Epidermal melanocyte (primary cell): ENCODE measurements around the gene ANKRD49.
"Not testable (repeated sequence)": the region's sequence is repeated elsewhere in the genome, so short reads cannot be mapped to it uniquely, and the experiment has no call there.

Source experiments
- DNase-seq: peaks from one replicate; pipeline ENCODE4 v3.0.0; 2011; ENCODE audit warnings: low spot score; ENCODE audit not compliant: insufficient read length

ANKRD49 gene

DNA sequence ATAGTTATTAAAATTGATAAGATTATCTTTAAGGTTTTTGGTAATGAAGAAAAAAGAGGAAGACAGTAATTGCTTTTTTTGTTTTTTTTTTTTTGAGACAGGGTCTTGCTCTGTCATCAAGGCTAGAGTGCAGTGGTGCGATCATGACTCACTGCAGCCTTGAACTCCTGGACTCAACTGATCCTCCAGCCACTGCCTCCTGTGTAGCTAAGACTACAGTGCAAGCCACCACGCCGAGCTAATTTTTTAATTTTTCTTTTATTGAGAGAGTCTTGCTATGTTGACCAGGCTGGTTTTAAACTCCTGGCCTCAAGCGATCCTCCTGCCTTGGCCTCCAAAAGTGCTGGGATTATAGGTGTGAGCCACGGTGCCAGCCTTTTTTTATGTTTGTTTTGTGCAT is 12.7 kb downstream of the ANKRD49 start:
- DNase-seq = not testable (repeated sequence)

DNA sequence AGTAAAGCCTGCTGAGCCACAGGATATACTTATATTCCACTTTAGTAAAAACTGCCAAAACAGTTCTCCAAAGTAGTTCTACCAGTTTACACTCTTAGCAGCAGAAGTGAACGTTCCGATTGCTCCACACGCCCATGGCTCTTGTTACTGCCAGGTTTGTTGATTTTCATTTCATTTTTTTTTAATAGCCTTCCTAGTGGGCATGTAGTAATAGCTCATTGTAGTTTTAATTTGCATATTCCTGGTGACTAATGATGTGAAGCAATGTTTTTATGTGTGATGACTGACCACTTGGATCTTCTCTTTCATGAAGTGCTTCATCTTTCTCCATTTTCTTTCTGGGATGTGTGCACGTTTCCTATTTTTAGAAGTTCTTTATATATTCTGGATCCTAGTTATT is 13.7 kb downstream of the ANKRD49 start:
- no peak for DNase-seq

DNA sequence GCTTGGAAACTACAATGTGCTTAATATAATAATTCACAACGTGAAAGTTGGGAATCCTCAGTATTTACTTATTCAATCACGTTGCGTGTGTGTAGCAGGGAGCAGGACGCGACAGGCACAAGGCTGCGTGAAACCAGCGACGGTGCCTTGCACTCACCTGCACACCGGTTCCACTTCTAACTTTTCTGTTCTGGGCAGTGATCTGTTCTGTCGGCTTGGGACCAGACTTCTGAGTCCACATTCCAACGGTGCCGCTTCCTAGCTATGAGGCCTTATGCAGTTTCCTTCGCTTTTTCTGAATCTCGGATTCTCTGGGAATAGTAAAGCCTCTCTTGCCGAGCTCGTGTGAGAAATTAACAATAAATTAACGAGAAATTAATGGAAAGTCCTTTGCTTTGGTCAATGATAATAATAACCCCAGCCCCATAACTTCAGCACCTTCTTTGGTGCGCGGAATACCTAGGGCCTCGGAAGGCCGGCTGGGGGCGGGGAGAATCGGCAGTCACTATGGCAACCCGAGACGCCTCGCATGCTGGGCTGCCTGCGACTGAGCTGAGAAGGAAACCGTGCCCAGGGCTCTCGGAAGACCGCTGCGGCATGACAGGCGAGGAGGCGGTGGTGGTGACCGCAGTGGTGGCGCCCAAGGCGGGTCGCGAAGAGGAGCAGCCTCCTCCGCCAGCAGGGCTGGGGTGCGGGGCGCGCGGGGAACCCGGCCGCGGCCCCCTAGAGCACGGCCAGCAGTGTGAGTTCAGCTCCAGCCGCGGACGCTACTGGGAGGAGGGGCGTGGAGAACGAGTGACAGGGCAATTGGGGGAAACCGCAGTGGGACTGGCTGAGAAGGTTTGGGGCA is 18.4 kb downstream of the ANKRD49 start, which contains the start of gene C11orf97:
C11orf97 (plus strand) TSS at position 530 of the 850 bp plus-strand sequence; CDS start at position 598, 68 bp downstream.
- peak; percentile 34 for DNase-seq

DNA sequence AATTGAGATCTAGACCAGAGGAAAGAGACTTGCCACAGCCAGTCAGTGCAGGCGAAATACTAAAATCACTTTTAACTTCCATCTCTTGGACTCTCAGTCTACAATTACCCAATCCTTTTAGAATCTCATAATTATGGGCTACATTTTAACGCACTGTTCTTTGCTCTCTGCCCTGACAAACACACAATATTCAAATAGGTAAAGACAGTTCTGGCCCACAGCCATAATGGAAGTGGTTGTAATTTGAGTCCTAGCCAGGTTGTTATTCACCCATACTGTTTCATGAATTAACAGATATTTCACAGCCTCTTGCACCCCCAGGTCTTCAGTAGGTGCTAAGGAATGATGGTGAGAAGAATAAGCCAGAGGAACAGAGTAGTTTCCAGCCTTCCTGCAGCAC is 19.3 kb downstream of the ANKRD49 start:
- no peak for DNase-seq

DNA sequence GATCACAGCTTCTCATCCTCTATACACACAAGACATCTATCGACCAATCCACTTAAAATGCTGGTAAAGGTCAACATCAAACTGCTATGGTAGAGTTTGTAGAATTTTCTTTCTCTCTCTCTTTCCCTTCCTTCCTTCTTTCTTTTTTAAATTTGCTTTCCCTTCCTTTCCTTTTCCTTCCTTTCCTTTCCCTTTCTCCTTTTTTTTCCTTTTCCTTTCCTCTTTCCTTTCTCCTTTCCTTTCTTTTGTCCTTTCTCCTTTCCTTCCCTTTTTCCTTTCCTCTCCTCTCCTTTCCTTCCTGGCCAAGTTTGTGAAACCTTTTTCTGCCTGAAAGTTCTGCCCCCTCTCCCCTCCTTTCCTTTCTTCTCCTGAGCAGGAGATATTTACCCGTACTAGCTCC is 21.6 kb downstream of the ANKRD49 start:
- DNase-seq = no peak

DNA sequence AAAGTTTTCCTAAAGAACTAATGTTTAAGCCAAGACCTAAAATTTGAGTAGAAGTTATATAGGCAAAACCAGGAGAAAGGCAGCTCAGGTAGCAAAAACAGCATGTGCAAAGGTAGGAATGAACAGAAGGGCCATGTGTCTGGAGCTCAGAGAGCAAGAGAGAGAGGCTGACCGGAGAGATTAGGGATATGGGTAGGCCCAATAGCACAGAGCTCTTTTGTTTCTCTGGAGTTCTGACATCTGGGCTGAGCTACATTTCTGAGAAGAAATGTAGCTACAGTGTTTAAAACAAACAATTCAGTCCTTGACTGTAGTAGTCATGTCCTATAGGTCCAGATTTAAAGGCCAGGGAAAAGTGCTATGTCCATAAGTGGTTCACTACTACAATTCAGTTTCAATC is 22.9 kb downstream of the ANKRD49 start:
- DNase-seq = no peak

DNA sequence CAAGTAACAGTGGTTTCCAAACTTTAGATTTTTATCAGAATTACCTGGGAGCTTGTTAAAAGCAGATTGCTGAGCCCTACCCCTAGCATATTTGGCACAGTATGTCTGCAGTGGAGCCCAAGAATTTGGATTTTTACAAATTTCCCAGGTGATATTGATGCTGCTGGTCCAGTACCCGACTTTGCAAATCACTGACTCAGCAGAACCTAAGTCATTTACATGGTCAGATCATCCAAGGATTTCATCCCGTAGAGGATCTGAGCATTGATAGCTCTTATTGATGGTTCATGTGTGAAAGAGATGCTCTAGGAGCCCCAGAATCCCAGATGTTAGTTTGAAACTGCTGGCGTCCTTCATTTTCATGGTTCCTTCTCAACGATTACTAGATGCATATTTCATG is 24.5 kb downstream of the ANKRD49 start:
- no peak for DNase-seq

DNA sequence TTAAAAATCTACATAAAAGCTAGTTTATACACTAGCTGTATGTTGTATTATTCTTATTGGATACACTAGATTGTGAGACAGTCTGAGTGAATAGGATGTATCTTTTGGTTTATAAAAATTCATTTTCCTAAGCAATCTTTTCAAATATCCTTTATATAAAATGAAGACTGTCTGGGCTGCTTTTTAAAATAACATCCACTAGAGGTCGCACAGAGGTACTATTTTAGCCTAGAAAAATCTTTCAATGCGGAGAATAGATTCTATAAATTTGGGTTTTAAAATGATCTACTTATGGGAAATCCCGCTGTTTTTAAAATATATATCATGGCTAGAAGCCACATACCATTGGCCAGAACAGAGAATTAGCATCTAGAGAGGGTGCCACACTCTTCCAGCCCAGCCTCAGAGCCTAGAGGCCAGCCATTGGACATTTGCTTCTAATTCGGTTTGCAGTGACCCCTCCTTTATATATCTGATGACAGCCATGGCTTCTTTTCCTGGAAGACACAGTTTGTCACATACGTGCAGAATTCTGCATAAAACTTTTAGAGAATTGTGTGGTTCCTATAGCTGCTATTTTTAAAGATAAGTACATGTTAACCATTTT is 25.8 kb downstream of the ANKRD49 start:
- no peak for DNase-seq

DNA sequence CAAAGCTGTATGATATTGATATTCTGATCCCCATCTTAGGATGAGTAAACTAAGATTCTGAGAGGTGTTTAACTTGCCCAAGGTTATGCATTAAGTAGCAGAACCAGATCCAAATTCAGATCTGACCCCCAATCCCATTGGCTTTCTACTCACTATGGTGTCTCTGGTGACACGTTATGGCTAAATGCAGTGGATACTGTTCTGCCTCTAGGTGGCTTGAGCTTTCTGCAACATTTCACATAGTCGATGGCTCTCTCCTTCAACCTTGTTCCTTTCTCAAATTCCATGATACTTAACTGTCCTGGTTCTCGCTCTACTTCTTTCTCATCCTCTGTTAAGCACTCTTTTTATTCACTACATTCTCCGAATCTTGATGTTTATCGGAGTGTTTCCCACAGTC is 27.9 kb downstream of the ANKRD49 start:
- no peak for DNase-seq

DNA sequence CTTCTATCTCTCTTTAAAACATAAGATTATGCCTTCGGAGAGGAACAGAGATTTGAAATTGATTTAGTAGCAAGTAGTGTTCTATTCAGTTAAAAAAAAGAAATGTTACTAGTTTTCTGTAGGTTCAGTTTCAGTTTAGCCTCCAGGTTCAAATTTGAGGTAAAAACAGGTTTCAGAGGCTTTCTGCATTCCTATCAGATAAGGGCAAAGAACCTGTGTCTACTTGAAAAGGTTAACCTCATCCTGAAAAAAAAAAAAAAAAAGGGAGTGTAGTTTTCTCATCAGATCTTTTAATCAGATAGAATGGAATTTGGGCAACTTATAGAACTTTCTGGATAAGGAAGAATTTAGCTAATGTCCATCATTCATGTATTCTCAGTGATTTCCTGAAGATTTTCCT is 30.6 kb downstream of the ANKRD49 start:
- DNase-seq = no peak

DNA sequence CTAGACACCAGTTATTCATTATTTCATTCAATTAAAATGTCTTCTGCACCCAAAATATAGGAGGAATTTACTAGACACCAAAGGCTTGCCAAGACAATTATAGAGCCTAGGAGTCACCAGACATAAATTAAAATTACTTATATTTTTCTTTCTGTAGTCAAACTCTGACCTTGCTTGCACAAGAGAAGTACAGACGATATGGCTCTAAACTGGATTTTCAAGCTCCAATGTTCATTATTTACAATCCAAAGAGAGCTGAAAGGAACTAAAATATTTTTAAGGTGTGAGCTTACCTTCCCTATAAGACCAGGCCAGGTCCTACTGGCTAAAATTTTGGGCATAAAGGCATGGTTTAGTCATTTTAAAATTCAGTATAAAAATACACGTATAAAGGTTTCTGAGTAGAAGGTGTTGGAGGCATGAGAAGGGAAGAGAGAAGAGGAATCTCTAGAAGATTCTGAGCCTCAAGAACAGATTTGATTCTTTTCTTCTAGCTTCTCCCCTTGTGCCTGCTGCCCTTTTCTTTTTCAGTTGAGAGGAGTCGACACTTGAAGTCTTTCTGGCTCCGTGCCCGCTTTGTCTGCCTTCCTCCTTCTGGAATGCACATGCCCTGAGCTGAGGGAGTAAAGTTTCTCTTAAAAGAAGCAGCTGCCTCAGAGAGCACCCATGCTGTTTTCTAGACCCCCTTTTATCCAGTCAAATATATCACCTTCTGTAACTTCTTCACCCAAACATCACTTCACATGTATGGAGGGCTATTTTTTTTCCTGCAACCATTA is 32.0 kb downstream of the ANKRD49 start:
- no peak for DNase-seq

DNA sequence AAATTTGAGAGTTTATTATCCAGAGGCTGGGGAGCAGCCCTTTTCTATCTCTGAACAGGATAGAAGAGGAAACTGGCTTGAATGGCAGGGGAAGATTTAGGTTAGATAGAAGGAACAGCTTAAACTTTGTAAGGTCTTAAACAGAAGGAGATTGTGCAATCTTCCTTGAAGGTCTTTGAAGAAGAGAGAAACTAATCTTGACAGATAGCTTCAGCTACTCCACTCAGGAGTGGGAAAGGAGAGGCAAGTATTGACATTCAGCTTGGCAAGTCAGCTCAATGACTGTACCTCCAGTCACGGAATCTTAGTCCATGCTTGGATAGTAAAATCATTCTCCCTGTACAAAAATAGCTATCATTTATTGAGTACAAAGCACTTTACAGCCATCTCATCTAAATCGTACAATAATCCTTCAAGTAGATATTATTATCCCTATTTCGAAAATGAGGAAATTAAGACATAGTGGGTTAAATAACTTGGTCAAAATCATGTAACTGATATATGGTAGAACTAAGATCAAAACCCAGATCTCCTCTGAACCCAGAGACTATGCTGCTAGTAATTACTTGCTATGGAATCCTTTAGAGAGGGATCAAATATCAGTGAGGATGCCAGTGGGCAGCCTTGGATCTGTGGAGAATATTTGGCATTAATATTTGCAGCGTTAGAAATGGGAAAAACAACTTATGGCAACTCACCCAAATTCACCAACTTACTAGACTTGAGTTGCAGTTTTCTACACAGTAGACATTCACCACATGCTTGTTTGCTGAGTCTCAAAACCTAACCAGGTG is 33.1 kb downstream of the ANKRD49 start:
- DNase-seq = no peak

DNA sequence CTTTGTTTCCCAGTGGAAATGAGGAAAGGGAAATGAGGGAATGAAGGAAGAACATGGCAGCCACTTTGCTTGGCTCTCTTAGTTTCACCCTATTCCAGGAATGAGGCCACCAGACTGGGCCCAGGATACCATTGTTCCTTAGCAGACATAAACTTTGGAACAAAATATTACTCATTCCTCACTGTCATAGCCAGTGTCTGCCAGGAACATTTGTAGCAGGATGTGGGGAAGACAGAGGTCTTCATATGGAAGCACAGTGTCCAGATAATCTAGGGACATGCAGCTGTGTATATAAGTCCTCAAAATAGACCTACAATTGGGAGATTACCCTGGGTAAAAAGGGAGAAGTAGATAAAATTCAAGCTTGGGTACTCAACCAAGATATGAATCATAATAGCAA is 34.8 kb downstream of the ANKRD49 start:
- DNase-seq = no peak

DNA sequence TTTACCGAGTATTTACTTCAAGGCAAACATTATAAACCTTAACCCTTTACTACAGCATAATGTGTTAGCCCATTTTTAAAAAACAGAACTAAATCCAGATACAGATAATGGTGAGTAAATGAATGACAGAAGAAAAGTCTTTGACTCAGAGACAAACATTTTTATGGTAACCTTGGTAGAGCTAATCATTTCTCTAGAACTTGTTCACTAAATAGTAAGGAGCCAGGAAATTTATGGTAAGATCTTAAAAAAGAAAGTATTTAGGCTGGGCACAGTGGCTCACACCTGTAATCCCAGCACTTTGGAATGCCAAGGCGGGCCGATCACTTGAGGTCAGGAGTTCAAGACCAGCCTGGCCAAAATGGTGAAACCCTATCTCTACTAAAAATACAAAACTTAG is 38.4 kb downstream of the ANKRD49 start:
- DNase-seq = no peak

DNA sequence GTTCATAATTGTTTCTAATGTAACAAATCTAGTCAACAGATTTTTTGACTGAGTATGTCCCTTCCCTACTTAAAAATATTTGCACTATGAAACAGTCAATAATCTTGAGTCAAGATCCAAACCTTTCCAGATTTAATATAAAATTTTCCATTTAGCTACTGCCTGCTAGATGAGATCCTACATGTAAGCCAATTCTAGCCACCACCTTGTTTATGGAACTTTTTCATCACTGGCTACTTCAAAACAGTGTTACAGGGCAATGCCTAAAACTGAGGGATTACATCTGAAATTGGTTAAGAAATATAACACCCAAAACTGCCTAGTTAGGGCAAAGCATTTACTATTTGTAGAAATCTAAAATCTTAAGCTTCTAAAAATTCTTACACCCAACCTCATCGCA is 39.4 kb downstream of the ANKRD49 start:
- DNase-seq = no peak

DNA sequence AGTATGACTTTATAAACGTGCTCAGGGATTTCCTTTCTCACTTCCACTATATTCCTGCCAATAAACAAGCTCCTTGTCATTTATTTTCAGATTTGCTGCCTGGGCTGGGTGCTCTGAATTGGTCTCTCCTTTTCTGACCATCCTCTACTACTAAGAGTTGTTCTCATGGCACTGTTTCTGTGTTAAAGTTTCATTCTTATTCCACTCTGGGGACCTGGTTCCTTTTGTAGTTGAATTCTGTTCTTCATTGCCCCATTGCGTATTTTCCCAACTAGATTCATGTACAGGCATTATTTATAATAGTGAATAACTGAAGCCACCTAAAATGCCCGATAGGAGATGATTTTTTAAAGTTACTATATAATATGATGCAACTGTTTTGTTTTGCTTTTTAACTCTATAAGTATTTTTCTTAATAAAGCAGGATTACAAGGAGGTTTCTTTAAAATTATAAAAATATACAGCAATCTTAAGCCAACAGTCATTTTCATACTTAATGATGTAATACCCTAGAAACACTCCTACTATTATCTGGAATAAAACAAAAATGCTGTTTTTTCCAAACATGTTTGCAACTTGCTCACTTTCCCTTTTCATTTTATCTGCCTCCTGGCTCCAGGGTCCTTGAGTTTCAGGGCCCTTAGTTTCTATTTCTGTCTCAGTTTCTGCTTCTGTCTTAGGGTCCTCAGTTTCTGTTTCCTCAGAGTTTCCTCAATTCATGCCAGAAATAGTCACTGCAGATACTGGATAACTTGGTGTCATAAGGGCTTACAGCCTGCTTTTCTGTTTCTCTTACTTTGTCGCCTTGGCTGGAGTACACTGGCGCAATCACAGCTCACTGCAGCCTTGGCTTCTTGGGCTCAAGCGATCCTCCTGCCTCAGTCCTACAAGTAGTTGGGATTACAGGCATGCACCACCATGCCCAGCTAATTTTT is 40.2 kb downstream of the ANKRD49 start:
- no peak for DNase-seq

DNA sequence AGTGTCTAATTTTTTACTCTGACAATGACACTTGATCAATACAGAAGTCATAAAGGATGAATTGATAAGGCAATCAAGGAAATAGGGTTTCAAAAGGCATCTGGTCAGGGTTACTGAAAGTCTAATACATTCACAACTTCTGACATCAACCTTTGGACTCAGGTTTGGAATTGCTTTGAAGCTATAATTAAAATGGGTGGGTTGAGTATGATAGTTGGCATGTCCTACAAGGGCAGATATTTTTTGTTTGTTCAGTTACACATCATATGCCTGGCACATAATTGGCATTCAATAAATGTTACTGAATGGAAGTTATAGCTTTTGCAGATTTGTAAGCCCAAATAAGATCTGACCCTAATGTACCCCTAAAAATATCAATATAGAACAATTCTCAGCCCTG is 42.6 kb downstream of the ANKRD49 start:
- no peak for DNase-seq

DNA sequence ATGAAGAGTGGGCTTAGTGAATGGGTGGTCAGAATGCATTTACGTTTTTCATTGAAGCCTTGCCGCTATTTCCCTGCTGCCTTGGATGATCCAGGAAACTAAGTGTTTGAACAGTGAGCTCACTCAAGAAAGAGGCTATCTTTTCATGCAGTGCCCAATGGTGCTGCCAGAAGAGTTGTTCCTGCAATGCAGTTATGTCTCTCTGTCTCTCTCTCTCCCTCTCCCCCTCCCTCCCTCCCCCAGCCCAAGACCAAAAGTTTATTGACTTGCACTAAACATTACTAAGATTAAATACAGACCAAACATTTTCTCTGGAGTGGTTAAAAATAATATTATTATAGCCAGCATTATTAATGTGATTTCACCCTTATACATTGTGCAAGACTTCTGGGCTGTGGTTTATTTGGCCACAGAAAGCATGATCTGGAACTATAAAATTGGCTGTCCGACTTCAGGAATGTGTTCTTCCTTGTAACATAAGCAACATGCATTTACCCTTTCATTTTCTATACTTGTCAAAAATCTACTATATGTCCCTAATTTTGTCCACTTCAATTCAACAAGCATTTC is 43.3 kb downstream of the ANKRD49 start:
- DNase-seq = no peak

DNA sequence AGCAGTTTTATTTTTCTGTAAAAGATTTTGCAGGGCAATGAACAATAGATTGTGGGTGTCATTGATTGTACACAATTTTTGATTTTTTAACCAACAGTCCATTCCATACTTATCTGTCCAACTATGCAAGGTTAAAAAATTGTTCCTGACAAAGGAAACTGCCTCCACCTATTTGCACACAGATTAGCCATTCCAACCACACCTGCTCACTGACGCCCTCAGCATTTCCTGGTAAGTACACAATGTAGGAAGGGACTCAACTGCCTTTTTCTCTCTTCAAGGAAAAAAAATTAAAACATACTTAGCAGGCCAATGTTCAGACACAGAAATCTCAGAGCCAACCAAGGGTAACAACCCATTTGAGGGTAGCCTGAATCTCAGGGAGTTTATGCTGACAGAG is 45.6 kb downstream of the ANKRD49 start:
- no peak for DNase-seq
